Measurements from ENCODE around the gene KCNF1.

The KCNF1 gene

DNA sequence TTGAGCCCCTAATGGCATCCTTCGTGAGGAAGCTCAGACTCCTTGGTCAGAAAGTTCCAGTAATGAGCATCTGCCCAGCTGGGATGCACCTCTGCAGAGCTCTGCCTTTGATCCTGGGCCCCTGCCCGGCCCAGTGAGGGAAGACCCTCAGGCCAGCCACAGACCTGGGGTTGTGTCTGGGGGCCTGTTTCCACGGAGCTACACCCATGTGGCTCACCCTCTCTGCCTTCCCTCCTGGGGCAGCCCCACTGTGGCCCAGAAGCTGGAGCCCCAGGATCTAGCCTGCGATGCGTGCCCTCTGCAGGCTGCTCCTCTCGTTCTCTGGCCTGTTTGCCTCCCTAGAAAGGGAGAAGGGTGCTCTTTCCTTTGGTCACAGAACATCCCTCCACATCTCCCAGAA lies 9.8 kb downstream of the KCNF1 start:
- Histone ChIP-seq H3K36me3 (ENCODE audit: insufficient read depth, low read length) (no peaks in the 10 kb centered on the region), H3K27me3 (ENCODE audit: insufficient read depth, low read length) (no peaks in the 10 kb centered on the region), H3K4me1 (ENCODE audit: insufficient read depth, low read length) (no peaks in the 10 kb centered on the region), H2AFZ (ENCODE audit: low read depth, low read length) (no peak overlapping the region), H3K4me3 (ENCODE audit: low read length) (no peak overlapping the region), H3K9me3 (ENCODE audit: low read length) (no peaks in the 10 kb centered on the region)

DNA sequence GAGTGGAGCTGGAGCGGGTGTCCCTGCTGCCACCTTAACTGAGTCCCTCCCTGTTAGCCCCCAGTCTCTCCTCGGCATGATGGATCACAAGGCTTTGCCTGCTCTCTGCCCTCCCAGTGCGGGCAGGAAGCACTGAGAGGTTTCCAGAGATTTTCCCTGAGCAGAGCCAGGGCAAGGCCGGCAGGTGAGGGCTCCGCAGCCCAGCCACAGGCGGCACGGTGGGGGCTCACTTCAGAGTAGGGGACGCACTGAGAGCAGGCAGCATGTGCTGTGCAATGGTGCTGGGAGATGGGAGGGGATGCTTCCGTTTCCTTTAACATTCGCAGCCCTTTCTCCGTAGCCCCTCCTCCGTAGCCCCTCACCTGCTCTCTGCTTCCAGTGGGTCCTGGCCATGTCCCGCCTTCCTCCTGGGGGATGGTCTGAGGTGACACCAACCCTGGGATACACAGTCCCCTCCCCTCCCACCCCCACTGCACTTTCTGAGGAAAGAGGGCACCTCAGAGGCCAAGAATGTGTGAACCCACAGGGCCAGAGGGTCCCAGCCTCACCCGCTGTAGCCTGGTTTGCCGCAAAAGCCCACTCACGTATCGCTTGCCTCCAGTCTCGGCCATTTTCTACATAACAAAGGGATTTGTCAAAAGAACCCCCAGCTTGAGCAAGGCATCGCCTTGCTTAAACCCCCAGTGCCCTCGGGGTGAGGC lies 10.7 kb downstream of the KCNF1 start:
- Histone ChIP-seq H3K36me3 (ENCODE audit: insufficient read depth, low read length) (no peaks in the 10 kb centered on the region), H3K27me3 (ENCODE audit: insufficient read depth, low read length) (no peaks in the 10 kb centered on the region), H3K4me1 (ENCODE audit: insufficient read depth, low read length) (no peaks in the 10 kb centered on the region), H3K9me3 (ENCODE audit: low read length) (no peaks in the 10 kb centered on the region), H3K4me3 (ENCODE audit: low read length) (no peak overlapping the region), H2AFZ (ENCODE audit: low read depth, low read length) (no peak overlapping the region)

DNA sequence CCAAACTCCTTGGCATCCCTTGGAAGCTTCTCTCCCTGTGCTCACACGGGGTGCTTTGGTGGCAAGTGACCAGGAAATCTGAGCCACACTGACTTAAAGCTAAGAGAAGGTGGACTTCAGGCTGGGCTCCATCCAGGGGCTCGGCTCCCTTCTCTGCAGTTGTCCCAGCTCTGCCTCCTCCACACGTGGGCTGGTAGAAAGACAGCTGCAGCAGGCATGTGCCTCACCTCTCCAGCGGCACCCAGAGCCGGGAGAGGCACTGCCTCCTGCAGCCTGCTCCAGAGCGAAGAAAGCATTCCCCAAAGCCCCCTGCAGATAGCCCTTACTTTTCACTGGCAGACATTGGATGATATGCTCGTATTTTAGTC lies 11.3 kb downstream of the KCNF1 start:
- Histone ChIP-seq H2AFZ (ENCODE audit: low read depth, low read length) (no peak overlapping the region), H3K27me3 (ENCODE audit: insufficient read depth, low read length) (no peaks in the 10 kb centered on the region), H3K9me3 (ENCODE audit: low read length) (no peaks in the 10 kb centered on the region), H3K4me3 (ENCODE audit: low read length) (no peak overlapping the region), H3K36me3 (ENCODE audit: insufficient read depth, low read length) (no peaks in the 10 kb centered on the region), H3K4me1 (ENCODE audit: insufficient read depth, low read length) (no peaks in the 10 kb centered on the region)

DNA sequence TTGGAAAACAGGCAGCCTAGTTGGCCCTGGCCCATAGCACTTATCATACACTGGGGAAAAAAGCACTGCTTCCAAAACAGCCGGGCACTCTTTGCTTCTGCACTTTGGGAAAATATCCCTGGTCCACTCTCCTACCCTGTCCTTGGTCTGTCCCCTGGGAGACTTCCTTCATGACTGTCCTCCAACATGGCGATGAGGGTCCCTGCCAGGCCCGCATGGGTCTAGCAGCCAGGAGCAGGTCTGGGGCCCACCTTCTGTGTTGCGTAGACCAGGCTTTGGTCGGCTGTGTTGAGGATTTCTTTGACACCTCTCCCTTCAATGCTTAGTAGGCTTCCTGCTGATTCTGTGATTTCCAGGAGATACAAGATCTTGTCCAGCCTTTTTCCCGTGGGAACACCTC lies 12.2 kb downstream of the KCNF1 start:
- Histone ChIP-seq H3K36me3 (ENCODE audit: insufficient read depth, low read length) (no peaks in the 10 kb centered on the region), H3K4me3 (ENCODE audit: low read length) (no peak overlapping the region), H2AFZ (ENCODE audit: low read depth, low read length) (no peak overlapping the region), H3K4me1 (ENCODE audit: insufficient read depth, low read length) (no peaks in the 10 kb centered on the region), H3K27me3 (ENCODE audit: insufficient read depth, low read length) (no peaks in the 10 kb centered on the region), H3K9me3 (ENCODE audit: low read length) (no peaks in the 10 kb centered on the region)

DNA sequence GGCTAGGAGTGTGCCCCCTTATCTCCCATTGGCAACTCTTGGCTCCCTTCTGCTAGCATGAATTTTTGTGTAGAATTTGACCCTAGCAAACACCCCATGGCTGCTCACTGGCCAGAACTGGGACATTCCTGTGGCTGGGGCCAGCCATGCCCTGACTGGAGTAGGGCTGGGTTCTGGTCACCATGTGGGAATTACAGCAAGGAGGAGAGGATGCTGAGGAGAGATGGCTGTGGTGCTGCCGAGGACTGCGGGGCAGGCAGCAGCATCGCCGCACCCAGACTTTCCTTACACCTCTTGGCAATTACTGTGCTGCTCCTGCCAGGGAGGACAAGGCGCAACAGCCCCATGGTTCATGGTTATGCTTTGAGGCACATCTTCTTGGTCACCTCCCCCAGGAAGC lies 12.7 kb downstream of the KCNF1 start:
- Histone ChIP-seq H3K36me3 (ENCODE audit: insufficient read depth, low read length) (no peaks in the 10 kb centered on the region), H2AFZ (ENCODE audit: low read depth, low read length) (no peak overlapping the region), H3K4me1 (ENCODE audit: insufficient read depth, low read length) (no peaks in the 10 kb centered on the region), H3K9me3 (ENCODE audit: low read length) (no peaks in the 10 kb centered on the region), H3K4me3 (ENCODE audit: low read length) (no peak overlapping the region), H3K27me3 (ENCODE audit: insufficient read depth, low read length) (no peaks in the 10 kb centered on the region)

DNA sequence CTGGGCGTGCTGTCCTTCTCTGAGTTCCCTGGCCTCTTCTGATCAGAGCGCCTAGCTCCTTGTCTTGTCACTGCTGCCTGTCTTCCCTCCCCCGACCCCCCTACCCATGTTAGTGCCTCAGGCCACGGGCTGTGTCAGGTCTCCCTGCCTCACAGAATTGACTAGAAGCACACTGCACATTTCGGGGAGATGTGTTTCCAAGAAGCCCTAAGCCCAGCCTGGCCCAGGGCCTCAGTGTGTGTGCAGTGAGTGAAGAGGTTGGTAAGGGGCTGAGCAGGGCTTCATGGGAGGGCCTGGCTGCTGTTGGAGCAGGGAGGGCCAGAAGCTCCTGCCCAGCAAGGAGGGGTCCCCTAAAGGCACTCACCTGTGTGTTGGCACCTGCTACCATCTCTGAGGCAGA lies 13.1 kb downstream of the KCNF1 start:
- Histone ChIP-seq H3K4me1 (ENCODE audit: insufficient read depth, low read length) (no peaks in the 10 kb centered on the region), H3K27me3 (ENCODE audit: insufficient read depth, low read length) (no peaks in the 10 kb centered on the region), H2AFZ (ENCODE audit: low read depth, low read length) (no peak overlapping the region), H3K36me3 (ENCODE audit: insufficient read depth, low read length) (no peaks in the 10 kb centered on the region), H3K9me3 (ENCODE audit: low read length) (no peaks in the 10 kb centered on the region), H3K4me3 (ENCODE audit: low read length) (no peak overlapping the region)

DNA sequence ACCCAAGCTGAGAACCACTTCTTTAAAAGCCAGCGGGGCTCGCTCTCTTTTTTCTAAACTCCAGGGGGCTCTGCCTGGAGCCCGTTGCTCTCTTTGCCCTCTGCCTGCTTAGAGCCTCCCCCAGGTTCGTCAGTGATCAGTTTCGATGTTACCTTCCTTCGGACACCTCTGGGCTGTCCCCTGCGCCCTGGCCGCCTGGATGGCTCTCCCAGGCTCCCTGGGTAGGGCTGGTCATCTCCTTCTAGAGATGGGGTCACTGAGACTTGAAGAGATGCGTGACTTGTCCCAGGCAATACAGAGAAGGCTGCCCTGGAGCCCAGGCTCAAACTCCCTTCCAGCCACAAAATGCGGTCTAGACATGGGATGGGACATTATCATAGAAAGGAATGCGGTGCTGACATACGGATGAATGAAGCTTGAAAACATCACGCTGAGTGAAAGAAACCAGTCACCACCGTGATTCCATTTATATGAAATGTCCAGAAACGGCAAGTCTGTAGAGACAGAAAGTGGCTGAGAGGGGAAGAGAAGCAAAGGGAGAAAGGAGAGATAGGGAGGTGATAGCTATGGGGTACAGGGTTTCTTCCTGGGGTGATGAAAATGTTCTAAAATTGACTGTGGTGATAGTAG lies 14.6 kb downstream of the KCNF1 start:
- Histone ChIP-seq H3K27me3 (ENCODE audit: insufficient read depth, low read length) (no peaks in the 10 kb centered on the region), H3K36me3 (ENCODE audit: insufficient read depth, low read length) (no peaks in the 10 kb centered on the region), H3K9me3 (ENCODE audit: low read length) (no peaks in the 10 kb centered on the region), H3K4me1 (ENCODE audit: insufficient read depth, low read length) (no peaks in the 10 kb centered on the region), H2AFZ (ENCODE audit: low read depth, low read length) (no peak overlapping the region), H3K4me3 (ENCODE audit: low read length) (no peak overlapping the region)

DNA sequence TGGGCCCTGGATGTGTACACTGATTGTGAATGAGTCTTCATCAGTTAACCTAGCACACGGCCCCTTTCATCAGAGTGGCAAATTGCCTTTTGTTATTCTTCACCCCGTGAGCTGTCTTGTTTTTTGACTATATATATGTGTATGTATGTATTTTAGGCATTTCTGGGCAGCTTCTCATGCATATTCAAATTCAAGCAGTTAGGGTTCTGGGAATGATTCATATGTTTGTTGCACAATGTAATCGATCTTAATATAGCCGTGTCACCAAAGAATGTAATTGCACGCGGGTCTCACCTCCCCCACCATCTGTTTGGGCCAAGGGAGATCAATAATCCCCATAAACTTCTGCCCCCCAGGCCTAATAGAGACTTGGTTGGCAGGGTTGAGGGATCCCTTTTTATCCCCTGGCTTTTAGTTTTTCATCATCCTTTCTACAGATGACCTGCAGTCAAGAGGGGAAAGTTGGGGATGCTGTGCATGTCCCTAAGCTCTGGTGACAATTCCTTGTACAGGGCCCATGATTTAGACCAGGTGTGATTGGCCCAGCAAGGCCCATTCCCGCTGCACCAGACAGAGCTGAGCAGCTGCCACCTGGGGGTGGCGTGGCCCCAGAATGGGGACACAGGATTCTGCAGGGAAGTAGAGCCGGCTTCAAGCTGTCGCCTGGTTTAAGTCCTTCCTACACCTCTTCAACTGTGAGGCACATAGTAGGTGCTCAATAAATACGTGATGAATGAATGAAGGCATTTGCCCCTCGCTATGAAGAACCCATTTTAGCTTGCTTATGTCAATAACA lies 19.2 kb downstream of the KCNF1 start:
- Histone ChIP-seq H3K9me3 (ENCODE audit: low read length) (no peaks in the 10 kb centered on the region), H3K4me1 (ENCODE audit: insufficient read depth, low read length) (peaks cover 13% of the 10 kb centered on the region), H2AFZ (ENCODE audit: low read depth, low read length) (no peak overlapping the region), H3K36me3 (ENCODE audit: insufficient read depth, low read length) (no peaks in the 10 kb centered on the region), H3K27me3 (ENCODE audit: insufficient read depth, low read length) (peaks cover 5% of the 10 kb centered on the region), H3K4me3 (ENCODE audit: low read length) (no peak overlapping the region)

DNA sequence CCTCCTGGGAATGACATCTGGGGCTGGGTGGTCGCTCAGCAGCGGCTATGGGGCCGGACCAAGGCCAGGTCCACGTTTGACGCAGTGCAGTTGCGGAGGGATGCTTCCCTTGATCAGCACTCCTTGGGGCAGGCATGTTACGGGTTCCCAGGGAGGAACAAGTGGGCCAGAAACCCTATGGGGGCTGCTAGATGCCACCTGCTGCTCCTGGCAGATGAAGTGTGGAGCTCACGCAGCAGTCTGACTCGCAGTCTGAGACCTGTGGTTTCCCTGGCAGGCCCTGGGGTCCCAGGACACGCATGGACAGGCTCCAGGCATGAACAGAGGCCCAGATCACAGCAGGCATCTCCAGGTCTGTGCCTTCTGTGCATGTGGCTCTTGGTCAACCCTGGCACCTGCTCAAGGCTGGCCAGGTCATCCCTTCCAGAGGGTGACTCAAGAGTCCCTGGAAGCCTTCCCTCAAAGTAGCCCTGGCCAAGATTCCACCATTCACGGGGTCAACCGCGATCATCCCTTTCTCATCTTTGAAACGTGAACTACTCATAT lies 20.0 kb downstream of the KCNF1 start:
- H3K4me1 ChIP-seq (ENCODE audit: insufficient read depth, low read length): peaks cover 20% of the 10 kb centered on the region
- no peak overlapping the region for H2AFZ ChIP-seq (ENCODE audit: low read depth, low read length)
- no peak overlapping the region for H3K4me3 ChIP-seq (ENCODE audit: low read length)
- H3K36me3 ChIP-seq (ENCODE audit: insufficient read depth, low read length): no peaks in the 10 kb centered on the region
- no peaks in the 10 kb centered on the region for H3K9me3 ChIP-seq (ENCODE audit: low read length)
- H3K27me3 ChIP-seq (ENCODE audit: insufficient read depth, low read length): peaks cover 5% of the 10 kb centered on the region

DNA sequence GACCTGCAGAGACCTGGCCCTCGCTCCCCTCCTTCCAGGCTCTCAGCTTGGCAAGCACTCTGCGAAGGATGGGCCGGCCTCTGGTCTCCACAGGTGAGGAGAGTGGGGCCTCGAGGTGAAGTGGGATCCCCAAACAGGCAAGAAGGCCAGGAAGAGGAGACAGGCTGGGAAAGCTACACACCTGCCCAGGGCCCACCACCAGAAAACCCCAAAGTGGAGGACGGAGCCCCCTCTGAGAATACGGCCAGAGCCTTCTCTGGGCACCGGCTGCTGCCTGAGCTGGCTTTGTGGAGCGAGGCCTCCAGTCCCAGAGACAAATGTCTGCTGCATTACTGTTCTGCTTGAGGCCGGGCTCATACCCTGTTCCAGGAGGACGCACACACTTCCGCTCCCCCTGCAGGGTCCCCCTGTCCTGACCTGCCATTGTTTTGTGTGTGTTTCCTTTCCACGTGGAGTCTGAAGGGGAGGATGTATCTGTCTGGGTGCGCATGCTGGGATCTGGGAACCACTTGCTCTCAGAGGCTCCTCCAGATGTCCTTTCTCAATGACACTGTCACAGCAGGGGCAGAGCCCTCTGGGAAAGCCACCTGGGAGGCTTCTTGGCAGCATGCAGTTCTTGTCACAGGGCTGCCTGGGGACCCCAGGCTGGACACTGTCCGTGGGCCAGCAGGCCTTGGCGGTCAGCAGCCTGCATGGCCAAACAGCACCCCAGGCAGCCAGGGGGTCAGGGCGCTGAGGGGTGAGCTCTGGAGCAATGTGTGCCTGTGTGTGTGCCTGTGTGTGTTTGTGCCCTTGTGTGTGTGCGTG lies 20.8 kb downstream of the KCNF1 start:
- Histone ChIP-seq H3K4me1 (ENCODE audit: insufficient read depth, low read length) (peaks cover 20% of the 10 kb centered on the region), H3K36me3 (ENCODE audit: insufficient read depth, low read length) (no peaks in the 10 kb centered on the region), H3K4me3 (ENCODE audit: low read length) (no peak overlapping the region), H3K9me3 (ENCODE audit: low read length) (no peaks in the 10 kb centered on the region), H3K27me3 (ENCODE audit: insufficient read depth, low read length) (peaks cover 8% of the 10 kb centered on the region), H2AFZ (ENCODE audit: low read depth, low read length) (no peak overlapping the region)

DNA sequence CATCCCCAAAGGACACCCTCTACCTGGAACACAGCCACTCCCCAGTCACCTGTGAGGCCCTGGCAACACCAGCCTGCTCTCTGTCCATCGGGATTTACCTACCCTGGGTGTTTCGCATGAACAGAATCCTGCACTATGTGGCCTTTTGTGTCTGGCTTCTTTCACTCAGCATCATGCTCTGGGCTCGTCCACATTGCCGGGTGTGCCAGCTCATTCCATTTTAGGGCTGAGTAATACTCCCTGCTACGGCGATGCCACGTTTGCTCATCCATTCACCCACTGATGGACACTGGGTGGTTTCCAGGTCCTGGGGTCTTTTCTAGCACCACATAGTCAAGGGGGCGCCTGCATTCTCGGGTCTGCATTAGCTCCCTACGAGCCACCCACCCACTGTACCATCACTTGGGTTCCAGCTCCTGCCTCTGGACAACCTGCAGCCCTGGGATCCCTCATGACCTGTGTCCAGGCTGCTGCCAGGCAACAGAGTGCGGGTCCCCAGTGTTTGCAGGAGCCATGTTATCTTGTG lies 22.0 kb downstream of the KCNF1 start:
- no peak overlapping the region for H3K4me3 ChIP-seq (ENCODE audit: low read length)
- H3K4me1 ChIP-seq (ENCODE audit: insufficient read depth, low read length): peaks cover 20% of the 10 kb centered on the region
- peaks cover 3% of the 10 kb centered on the region for H3K9me3 ChIP-seq (ENCODE audit: low read length)
- H3K36me3 ChIP-seq (ENCODE audit: insufficient read depth, low read length): no peaks in the 10 kb centered on the region
- H2AFZ ChIP-seq (ENCODE audit: low read depth, low read length): no peak overlapping the region
- H3K27me3 ChIP-seq (ENCODE audit: insufficient read depth, low read length): peaks cover 8% of the 10 kb centered on the region

DNA sequence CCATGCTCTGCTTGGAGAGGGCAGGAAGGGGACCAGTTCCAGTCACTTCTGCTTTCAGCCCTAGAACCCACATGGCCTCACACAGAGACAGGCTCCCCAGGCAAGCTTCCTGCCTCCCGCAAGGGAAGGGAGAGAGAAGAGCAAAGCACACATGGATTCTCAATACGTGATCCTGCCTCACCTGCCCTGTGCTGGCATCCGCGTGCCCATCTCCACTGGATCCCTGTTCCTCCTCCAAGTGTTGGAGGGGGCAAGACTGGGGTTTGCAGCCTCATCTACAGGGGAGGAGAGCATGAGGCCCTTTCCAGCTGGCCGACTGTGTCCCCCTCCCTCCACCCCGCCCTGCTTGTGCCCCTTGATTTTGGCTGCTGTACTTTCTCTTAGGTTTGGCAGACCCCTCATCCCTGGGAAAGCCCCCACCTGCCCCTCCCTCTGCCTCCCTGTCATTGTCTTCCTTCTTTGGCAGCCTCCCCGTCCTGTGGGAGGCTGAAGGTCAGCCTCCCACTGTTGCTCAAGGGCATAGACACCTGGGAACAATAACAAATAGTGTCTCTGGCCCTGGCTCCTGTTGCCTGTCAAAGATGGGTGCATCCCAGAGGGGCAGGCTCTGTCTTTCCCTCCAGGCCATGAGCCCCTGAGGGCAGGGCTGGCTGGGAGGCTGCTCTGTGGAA lies 22.7 kb downstream of the KCNF1 start:
- no peak overlapping the region for H2AFZ ChIP-seq (ENCODE audit: low read depth, low read length)
- no peak overlapping the region for H3K4me3 ChIP-seq (ENCODE audit: low read length)
- no peaks in the 10 kb centered on the region for H3K36me3 ChIP-seq (ENCODE audit: insufficient read depth, low read length)

More for the DNA sequence above, 22.7 kb downstream of the KCNF1 start:
- Histone ChIP-seq H3K4me1 (ENCODE audit: insufficient read depth, low read length) (peaks cover 20% of the 10 kb centered on the region), H3K9me3 (ENCODE audit: low read length) (peaks cover 3% of the 10 kb centered on the region), H3K27me3 (ENCODE audit: insufficient read depth, low read length) (peaks cover 8% of the 10 kb centered on the region)
